AG20443 (cell line): ENCODE measurements around the gene ARRB2.
"Not testable (repeated sequence)": the region's sequence is repeated elsewhere in the genome, so short reads cannot be mapped to it uniquely, and the experiment has no call there.

Experiments
- DNase-seq: peaks from one replicate; pipeline ENCODE4 v3.0.0; 2012; ENCODE audit warnings: low spot score, mixed read lengths

ARRB2 gene

GRCh38 chr17:4701116-4701515, 9.3 kb upstream of the ARRB2 start:
- no peak for DNase-seq

DNA sequence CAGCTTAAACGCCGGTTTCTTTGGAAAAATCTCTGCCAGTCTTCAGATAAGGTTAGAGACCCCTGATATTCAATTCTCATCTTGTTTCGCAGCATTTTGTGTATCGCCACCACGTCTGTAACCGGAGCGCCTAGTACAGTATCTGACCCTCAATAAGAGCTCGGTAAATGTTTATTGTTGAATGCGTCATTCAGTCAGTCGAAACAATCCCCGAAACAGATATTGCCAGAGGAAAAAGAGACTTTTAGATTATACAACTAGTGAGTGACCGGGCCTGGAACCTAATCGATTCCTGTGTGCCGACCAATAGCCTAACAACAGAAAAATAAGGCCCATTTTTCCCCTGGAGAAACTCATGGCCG, 7.1 kb upstream of the ARRB2 start:
- DNase-seq, result no peak

DNA sequence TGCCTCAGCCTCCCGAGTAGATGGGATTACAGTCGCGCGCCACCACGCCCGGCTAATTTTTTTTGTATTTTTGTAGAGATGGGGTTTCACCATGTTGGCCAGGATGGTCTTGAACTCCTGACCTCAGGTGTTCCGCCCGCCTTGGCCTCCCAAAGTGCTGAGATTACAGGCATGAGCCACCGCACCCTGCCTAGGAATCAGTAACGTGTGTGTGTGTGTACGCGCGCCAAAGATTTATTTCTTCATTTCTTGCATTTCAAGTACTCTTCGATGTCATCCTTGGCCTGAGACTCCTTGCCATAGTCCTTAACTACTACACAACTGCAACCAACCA, 5.9 kb upstream of the ARRB2 start:
- not testable (repeated sequence) for DNase-seq

- DNase-seq, result no peak
These were observed 5.4 kb upstream of the ARRB2 start for GRCh38 chr17:4704991-4705390.

GRCh38 chr17:4706121-4706520, 4.3 kb upstream of the ARRB2 start:
- DNase-seq, result no peak

DNA sequence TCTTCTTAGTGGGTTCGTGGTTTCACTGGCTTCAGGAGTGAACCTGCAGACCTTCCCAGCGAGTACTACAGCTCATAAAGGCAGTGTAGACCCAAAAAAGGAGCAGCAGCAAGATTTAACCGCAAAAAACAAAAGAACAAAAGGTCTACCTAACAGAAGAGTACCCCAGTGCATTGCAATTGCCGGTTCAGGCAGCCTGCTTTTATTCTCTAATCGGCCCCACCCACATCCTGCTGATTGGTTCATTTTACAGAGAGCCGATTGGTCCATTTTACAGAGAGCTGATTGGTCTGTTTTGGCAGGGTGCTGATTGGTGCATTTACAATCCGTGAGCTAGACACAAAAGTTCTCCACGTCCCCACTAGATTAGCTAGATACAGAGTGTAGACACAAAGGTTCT, 2.0 kb upstream of the ARRB2 start:
- no peak for DNase-seq

DNA sequence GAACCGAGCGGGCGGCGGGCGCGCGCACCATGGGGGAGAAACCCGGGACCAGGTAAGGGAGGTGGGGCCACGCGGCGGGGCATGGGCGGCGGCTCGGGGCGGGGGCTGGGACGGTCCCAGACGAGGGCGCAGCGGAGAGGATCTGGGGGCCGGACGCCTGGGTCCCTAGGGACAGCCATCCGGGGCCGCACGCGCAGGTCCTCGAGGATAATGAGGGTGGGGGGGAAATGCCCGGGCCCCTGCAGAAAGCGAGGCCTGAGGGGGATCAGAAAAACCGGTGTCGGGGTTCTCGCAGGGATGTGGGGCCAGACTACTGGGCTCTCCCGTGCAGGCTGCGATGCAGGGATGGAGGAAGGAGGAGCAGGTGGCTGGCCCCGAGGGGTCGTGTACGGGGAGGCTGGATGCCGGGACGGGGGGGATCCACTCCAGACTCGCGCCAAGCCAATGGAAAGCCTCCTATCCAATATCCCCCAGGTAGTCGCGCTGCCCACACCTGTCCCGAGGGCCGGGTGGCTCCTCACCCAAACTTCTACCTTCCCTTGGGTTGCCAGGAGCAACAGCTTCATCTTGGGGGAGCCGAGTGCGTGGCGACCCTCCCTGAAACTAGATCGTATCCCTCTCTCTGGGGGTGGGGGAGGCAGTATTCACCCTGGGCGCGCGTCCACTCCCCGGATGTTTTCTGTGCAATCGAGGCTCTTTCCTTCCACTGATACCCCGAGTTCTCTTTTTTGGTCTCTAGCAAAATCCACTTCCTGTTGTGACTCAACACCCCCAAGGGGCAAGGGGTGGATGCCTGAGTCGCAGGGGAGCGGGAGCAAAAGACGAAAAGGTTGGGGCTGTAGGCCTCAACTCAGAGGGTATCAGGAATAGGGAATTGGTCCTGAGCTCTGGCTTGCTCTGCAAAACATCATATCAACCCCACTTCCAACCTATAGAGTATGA, 532 bp downstream of the ARRB2 start:
- no peak for DNase-seq

DNA sequence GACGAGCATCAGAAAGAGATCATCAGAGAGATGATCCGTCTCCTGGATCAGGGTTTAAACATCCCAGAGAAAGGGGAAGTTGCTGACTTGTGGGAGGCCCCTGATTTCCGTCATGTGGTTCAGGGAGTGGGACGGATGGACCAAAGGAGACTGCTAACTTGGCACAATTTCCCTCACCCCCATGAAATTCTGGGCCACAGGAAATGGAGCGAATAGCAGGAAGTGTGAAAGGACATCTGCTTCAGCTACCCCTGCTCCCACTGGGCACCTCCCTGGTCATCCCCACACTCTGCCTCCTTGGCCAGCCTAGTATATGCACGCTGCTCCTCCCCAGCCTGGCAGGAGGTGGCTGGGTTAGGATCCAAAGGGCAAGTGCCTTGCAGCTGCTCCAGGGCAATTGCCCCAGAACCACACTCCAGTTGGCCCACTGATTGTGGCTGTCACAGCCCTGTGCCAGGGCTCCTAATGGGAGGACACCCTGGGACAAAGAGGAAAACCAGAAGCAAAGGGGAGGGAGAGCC, 1.3 kb downstream of the ARRB2 start:
- DNase-seq, result no peak

- no peak for DNase-seq
These were observed 2.1 kb downstream of the ARRB2 start for GRCh38 chr17:4712526-4712925.

GRCh38 chr17:4714340-4715062, 4.1 kb downstream of the ARRB2 start:
- DNase-seq, result not testable (repeated sequence)

DNA sequence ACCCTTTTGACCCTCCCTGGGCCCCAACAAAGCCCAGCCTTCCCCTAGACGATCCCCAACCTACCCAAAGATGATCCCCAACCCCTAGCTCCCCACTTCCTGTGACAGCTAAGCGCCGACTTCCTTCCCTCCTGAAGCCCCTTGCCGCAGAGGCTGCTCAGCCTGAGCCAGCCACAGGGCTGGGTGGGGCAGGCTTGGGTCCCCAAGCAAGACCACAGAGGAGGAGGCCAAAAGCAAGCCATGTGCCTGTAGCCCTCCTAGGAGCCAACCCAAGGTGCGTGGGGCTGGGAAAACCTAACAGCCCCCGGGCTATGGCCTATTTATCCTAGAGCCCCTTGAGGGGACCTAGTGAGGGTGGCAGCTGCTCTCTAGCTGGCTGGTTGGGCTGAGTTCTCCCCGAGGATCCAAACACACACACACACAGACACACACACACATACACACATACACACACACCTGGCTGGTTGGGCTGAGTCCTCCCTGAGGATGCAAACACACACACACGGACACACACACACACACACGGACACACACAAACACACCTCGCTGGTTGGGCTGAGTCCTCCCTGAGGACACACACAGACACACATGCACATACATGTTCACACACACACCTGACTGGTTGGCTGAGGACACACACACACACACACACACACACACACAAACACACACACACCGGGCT, 4.8 kb downstream of the ARRB2 start:
- DNase-seq, result no peak

GRCh38 chr17:4716081-4716480, 5.6 kb downstream of the ARRB2 start:
- DNase-seq, result no peak

DNA sequence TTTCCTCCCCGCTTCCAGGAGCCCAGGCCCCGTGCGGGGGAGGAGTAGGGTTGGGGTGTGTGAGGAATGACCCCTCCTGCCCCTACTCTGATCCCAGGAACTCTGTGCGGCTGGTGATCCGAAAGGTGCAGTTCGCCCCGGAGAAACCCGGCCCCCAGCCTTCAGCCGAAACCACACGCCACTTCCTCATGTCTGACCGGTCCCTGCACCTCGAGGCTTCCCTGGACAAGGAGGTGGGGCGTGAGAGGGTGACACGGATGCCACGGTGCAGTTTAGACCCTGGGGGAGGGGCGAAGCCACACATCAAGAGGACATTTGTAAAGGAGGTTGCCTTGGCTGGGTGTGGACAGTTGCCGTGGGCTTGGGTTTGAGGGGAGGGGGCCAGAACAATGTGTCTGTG, 7.4 kb downstream of the ARRB2 start:
- DNase-seq, result no peak

- DNase-seq, result no peak
These were observed 7.8 kb downstream of the ARRB2 start for GRCh38 chr17:4718276-4718675.

DNA sequence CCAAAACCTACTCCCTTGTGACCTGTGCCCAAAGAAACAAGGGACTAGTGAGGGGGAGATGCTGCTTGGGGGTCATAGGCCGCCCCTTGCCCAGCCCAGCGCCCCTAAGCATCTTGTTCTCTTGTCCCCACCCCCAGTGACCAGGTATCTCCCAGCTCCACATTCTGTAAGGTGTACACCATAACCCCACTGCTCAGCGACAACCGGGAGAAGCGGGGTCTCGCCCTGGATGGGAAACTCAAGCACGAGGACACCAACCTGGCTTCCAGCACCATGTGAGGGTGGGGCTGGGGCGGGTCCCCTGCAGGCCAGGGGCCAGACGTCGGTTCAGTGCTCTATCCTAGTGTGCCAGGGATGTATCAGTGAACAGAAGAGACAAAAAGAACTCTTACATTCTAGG, 8.7 kb downstream of the ARRB2 start:
- DNase-seq, result no peak

DNA sequence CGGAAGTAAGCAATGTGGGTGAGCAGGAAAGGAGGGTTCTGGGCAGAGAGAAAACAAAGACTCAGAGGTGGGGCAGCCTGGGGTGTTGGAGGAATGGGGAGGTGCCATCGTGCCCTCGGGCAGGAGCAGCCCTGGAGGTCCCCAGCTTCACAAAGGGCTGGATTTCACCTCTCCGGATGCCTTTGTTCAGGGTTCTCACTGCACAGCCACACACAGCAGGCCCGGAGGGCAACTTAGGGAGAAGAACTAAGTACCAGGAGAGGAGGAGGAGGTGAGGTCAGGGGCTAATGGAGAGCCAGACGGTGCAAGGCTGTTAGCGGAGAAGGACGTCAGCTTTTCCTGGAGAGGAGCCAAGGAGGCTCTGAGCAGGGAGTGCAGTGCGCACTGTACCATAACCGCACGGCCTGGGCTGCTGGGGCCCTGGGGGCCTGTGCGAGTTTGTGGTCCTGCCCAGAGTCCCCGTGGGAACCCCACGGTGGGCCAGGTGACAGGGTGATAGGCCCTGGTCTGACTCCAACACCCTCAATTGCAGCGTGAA, 9.3 kb downstream of the ARRB2 start:
- DNase-seq, result no peak

DNA sequence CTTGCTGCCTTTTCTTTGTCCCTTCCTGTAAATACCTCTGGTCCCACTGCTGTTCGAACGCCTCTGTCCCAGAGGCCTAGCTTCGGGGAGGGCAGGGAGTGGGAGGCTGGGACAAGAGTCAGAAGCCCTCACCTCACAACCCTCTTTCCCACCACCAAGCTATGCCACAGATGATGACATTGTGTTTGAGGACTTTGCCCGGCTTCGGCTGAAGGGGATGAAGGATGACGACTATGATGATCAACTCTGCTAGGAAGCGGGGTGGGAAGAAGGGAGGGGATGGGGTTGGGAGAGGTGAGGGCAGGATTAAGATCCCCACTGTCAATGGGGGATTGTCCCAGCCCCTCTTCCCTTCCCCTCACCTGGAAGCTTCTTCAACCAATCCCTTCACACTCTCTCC, 10.4 kb downstream of the ARRB2 start:
- no peak for DNase-seq

GRCh38 chr17:4721203-4722135, 11.0 kb downstream of the ARRB2 start:
- DNase-seq, result no peak

- no peak for DNase-seq
These were observed 12.3 kb downstream of the ARRB2 start for GRCh38 chr17:4722678-4723240.

DNA sequence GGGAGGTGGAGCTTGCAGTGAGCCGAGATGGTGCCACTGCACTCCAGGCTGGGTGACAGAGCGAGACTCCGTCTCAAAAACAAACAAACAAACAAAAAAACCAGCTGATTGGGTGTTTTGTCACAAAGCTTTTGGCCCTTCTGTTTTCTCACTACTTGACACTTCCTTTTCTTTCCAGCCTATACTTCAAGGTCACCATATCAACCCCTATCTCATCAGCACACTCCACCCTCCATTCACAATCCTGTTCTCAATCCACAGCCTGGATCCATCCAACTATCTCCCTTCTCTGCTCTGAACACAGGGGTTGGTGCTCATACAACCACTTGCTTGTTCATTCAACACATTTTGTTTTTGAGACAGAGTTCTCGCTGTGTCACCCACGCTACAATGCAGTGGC, 14.2 kb downstream of the ARRB2 start:
- DNase-seq, result no peak
